CD4-positive, alpha-beta T cell (primary cell): Measurements from ENCODE around the gene IKZF2. TPM values are rescaled to one million over a fixed set of nuclear protein-coding genes. Genes with fewer than 3 reads are reported as not detected.

Experiments
- ATAC-seq: fragments of 200-7000 bp; cut with Tn5 transposase; one replicate; pipeline ENCODE4 v1.10.0; 2022; ENCODE audit warnings: mild to moderate bottlenecking; ENCODE audit not compliant: poor library complexity
- CTCF ChIA-PET: fragments of 350-600 bp; sonication (Branson Sonifier 250); formaldehyde crosslinking; loops from one replicate; lab custom pipeline; 2021; ENCODE audit warnings: antibody characterized with exemption, inconsistent platforms; lab: Charles Lee
- POLR2A ChIA-PET: fragments of 350-600 bp; sonication (Branson Sonifier 250); formaldehyde crosslinking; loops from one replicate; lab custom pipeline; 2021; ENCODE audit warnings: antibody characterized with exemption, inconsistent platforms; lab: Charles Lee
- DNase-seq, 14 experiments: peaks; one replicate each; pipeline ENCODE4 v3.0.0-alpha.2; 2013 to 2020; ENCODE audit warnings: mixed read lengths in 2 of 14
- H3K27ac ChIP-seq, 2 donors: one replicate each; pipeline versions ENCODE4 v1.5.1 to v1.7.0; 2013; ENCODE audit warnings: low read length in 2 of 2, low read depth in 1 of 2, mild to moderate bottlenecking in 1 of 2
- H3K27me3 ChIP-seq, 2 experiments: 1 replicate in 1 of 2; 2 replicates in 1 of 2; pipeline versions ENCODE4 v1.6.1 to v1.7.0; 2013; ENCODE audit warnings: low read length in 2 of 2, control low read depth in 1 of 2, mild to moderate bottlenecking in 1 of 2, moderate library complexity in 1 of 2; ENCODE audit not compliant: insufficient read depth in 2 of 2, control insufficient read depth in 1 of 2
- H3K36me3 ChIP-seq: one replicate; pipeline ENCODE4 v1.6.1; 2013; ENCODE audit warnings: low read length, control low read depth; ENCODE audit not compliant: insufficient read depth
- H3K4me1 ChIP-seq: one replicate; pipeline ENCODE4 v1.6.1; 2013; ENCODE audit warnings: low read length, control low read depth; ENCODE audit not compliant: insufficient read depth
- H3K4me3 ChIP-seq: one replicate; pipeline ENCODE4 v1.5.1; 2013; ENCODE audit warnings: mild to moderate bottlenecking, low read length, moderate library complexity
- H3K9me3 ChIP-seq, 2 experiments: 1 replicate in 1 of 2; 2 replicates in 1 of 2; pipeline versions ENCODE4 v1.6.1 to v1.7.0; 2013; ENCODE audit warnings: low read length in 2 of 2, mild to moderate bottlenecking in 2 of 2, control low read depth in 1 of 2, moderate library complexity in 1 of 2; ENCODE audit not compliant: control insufficient read depth in 1 of 2, insufficient read depth in 1 of 2
- H3K27ac Mint-ChIP-seq: one replicate; pipeline ENCODE4 v1.8.0; 2020; ENCODE audit warnings: mixed read lengths
- H3K27me3 Mint-ChIP-seq: one replicate; pipeline ENCODE4 v1.8.0; 2021; ENCODE audit warnings: mixed read lengths
- H3K36me3 Mint-ChIP-seq: one replicate; pipeline ENCODE4 v1.8.0; 2021; ENCODE audit warnings: low read depth, mixed read lengths
- H3K4me1 Mint-ChIP-seq: one replicate; pipeline ENCODE4 v1.8.0; 2021; ENCODE audit warnings: low read depth, mixed read lengths
- H3K4me3 Mint-ChIP-seq: one replicate; pipeline ENCODE4 v1.8.0; 2020; ENCODE audit warnings: mild to moderate bottlenecking, mixed read lengths
- H3K9me3 Mint-ChIP-seq: one replicate; pipeline ENCODE4 v1.8.0; 2020; ENCODE audit warnings: mixed read lengths
- intact Hi-C, 2 experiments: fragments of 100-400 bp; cut with DNase I in 1 of 2; cut with micrococcal nuclease in 1 of 2; formaldehyde crosslinking; loops; one replicate each; pipeline versions ENCODE4 v1.15.1 to v1.9.0; 2023 to 2025; cut with DNase I, micrococcal nuclease
- total RNA-seq, 174 experiments: library from RNA in 2 of 174; stranded (reverse) in 2 of 174; gene quantifications; one replicate each; pipeline ENCODE4 v1.2.3 and lab custom pipeline; 2021 to 2026
- TF ChIP-seq, protein P1 (sequence below): fragments of 200-600 bp; IDR thresholded peaks from one replicate; pipeline ENCODE4 v1.8.0; 2022; ENCODE audit warnings: antibody characterized with exemption, mild to moderate bottlenecking

The IKZF2 gene
- total RNA-seq, 2 experiments from 2014 or later: 8.7 to 8.9 TPM

DNA sequence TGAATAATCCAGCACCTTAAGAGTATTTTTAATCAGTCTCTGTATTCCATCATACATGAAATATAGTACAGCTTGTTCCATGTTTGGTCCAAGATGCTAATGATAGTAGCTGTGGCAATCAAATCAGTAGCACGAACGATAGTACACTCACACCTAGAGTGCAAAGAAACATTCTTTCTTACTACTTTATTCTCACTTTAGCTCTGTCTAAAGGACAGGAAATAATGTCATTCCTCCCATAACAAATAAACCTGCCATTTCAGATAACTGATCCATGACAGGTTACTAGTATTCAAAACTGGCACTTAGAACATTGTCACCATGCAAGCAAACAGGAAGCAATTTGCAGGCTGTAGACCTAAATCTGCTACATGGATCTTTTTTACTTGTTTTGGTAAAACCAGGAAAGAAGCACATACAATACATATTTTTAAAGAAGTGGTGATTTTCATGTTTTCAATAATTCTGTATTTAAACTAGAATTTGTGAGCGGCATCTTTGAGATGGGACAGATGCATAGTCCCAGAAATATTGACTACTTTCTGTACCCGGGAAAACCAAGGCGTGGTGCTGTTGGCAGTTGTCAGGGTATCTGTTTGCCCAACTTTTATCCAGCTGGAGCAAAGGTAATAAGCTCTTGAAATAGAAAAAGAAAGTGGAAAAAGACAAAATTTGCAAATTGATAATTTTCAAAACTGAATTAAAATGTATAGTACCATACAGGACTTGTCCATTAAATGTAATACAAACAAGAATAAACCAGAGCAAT is 49.5 kb downstream of the IKZF2 start:
- no peak overlapping the region for H3K4me3 ChIP-seq
- Mint-ChIP-seq H3K4me3 (peak overlapping the region; percentile 70), H3K9me3 (no peaks in the 10 kb centered on the region), H3K27ac (peak overlapping the region; percentile 79), H3K27me3 (no peaks in the 10 kb centered on the region), H3K4me1 (peaks cover 48% of the 10 kb centered on the region), H3K36me3 (no peaks in the 10 kb centered on the region)
- CTCF ChIA-PET: no interaction called here
- H3K4me1 ChIP-seq: no peaks in the 10 kb centered on the region
- POLR2A ChIA-PET: interaction anchor here (0.9 to 1.2 kb wide), 2 partner anchors 46 to 47 kb away, joined by 4 to 6 read pairs; no protein-coding TSS in a partner anchor
- no peaks in the 10 kb centered on the region for H3K27me3 ChIP-seq
- no peak overlapping the region for H3K27ac ChIP-seq
- intact Hi-C loops: no loop called here
- ATAC-seq (no peak), DNase-seq (peak in 1 of 14 experiments; percentile 25)
- H3K9me3 ChIP-seq: no peaks in the 10 kb centered on the region
- H3K36me3 ChIP-seq: no peaks in the 10 kb centered on the region
- TF ChIP-seq, protein P1, sequence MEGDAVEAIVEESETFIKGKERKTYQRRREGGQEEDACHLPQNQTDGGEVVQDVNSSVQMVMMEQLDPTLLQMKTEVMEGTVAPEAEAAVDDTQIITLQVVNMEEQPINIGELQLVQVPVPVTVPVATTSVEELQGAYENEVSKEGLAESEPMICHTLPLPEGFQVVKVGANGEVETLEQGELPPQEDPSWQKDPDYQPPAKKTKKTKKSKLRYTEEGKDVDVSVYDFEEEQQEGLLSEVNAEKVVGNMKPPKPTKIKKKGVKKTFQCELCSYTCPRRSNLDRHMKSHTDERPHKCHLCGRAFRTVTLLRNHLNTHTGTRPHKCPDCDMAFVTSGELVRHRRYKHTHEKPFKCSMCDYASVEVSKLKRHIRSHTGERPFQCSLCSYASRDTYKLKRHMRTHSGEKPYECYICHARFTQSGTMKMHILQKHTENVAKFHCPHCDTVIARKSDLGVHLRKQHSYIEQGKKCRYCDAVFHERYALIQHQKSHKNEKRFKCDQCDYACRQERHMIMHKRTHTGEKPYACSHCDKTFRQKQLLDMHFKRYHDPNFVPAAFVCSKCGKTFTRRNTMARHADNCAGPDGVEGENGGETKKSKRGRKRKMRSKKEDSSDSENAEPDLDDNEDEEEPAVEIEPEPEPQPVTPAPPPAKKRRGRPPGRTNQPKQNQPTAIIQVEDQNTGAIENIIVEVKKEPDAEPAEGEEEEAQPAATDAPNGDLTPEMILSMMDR: no peak

DNA sequence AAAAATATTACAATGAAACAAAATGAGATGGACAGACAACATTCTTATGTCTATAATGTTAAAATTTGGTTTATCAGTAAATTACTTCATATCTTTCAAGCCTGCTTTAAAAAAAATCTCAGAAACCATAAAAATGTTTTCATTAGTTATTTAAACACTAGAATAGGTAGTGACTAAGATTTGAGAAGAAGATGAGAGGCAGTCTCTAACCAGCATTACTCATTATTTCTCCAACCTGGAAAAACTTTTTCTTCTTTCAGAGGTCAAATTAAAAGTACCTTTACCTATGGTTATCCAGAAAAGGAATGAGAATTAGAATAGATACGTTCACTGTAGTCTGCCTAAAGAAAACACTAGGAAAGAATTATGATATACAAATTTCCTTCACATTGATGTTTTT is 50.3 kb downstream of the IKZF2 start:
- Mint-ChIP-seq H3K36me3 (no peaks in the 10 kb centered on the region), H3K9me3 (no peaks in the 10 kb centered on the region), H3K4me3 (no peak overlapping the region), H3K4me1 (peaks cover 42% of the 10 kb centered on the region), H3K27me3 (no peaks in the 10 kb centered on the region), H3K27ac (peak overlapping the region; percentile 79)
- ChIA-PET POLR2A (interaction anchor here (0.9 to 1.2 kb wide), 2 partner anchors 46 to 48 kb away, joined by 4 to 6 read pairs; no protein-coding TSS in a partner anchor), CTCF (no interaction called here)
- DNase-seq (no peak), ATAC-seq (no peak)
- TF ChIP-seq, protein P1: no peak
- Histone ChIP-seq H3K27me3 (no peaks in the 10 kb centered on the region), H3K9me3 (no peaks in the 10 kb centered on the region), H3K4me3 (no peak overlapping the region), H3K36me3 (no peaks in the 10 kb centered on the region), H3K4me1 (no peaks in the 10 kb centered on the region), H3K27ac (no peak overlapping the region)
- intact Hi-C loops: no loop called here

DNA sequence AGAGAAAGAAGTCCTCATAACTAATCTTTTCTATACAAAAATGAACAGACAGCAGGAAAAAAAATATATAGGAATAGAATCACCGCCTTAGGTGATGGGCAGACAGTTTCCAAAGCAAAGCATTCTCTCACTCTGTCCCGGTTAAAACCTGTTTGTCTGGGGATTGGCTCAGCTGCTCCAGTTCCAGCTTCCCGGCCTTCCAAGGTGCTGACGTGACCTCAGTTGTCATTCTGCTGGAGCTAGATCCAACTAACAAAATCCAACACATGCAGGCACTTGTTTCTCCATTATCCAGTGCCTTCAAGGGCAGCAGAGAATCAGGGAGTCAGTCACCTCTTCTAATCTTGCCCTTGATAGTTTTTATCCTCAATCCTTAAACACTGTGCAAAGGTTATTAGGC is 52.8 kb downstream of the IKZF2 start:
- Mint-ChIP-seq H3K4me3 (no peak overlapping the region), H3K27me3 (no peaks in the 10 kb centered on the region), H3K36me3 (no peaks in the 10 kb centered on the region), H3K9me3 (no peaks in the 10 kb centered on the region), H3K4me1 (peaks cover 31% of the 10 kb centered on the region), H3K27ac (peak overlapping the region; percentile 53)
- ChIA-PET CTCF (no interaction called here), POLR2A (no interaction called here)
- H3K27me3 ChIP-seq: no peaks in the 10 kb centered on the region
- H3K27ac ChIP-seq: no peak overlapping the region
- no peaks in the 10 kb centered on the region for H3K4me1 ChIP-seq
- ATAC-seq (no peak), DNase-seq (no peak)
- no peaks in the 10 kb centered on the region for H3K36me3 ChIP-seq
- H3K4me3 ChIP-seq: no peak overlapping the region
- intact Hi-C loops: no loop called here
- H3K9me3 ChIP-seq: no peaks in the 10 kb centered on the region
- TF ChIP-seq, protein P1: no peak
